HL-60 (cell line): Measurements from ENCODE around the gene HEBP2.
A peak's percentile ranks its signal among the peaks of the same experiment; 100 is the strongest.

Source experiments
- DNase-seq, 2 experiments: peaks; one replicate each; pipeline ENCODE4 v3.0.0-alpha.2; 2010 to 2020; ENCODE audit warnings: low read depth in 1 of 2, low spot score in 1 of 2
- H3K27ac ChIP-seq: fragments of 250-450 bp; sonication (Bioruptor Pico); replicated peaks from 2 replicates; pipeline ENCODE4 v1.5.1; 2020; ENCODE audit warnings: mild to moderate bottlenecking, moderate library complexity
- H3K27me3 ChIP-seq: fragments of 250-450 bp; sonication (Bioruptor Pico); 2 replicates; pipeline ENCODE4 v1.5.1; 2021; ENCODE audit warnings: mild to moderate bottlenecking, moderate library complexity; ENCODE audit not compliant: insufficient read depth, poor library complexity, severe bottlenecking
- H3K4me3 ChIP-seq: replicated peaks from 2 replicates; pipeline ENCODE4 v1.5.1; 2011; ENCODE audit warnings: mild to moderate bottlenecking, control low read depth, low read length; ENCODE audit not compliant: insufficient read depth
- CTCF ChIP-seq: IDR thresholded peaks from one replicate; pipeline ENCODE4 v1.5.1; 2011; ENCODE audit warnings: low read length, control low read depth, inconsistent platforms; ENCODE audit not compliant: insufficient read depth
- GABPA ChIP-seq: IDR thresholded peaks from 2 replicates; pipeline ENCODE4 v1.6.1; 2012; ENCODE audit warnings: low read depth
- POLR2AphosphoS5 ChIP-seq: IDR thresholded peaks from 2 replicates; pipeline ENCODE4 v1.6.1; 2012; ENCODE audit warnings: low read depth
- SPI1 ChIP-seq: IDR thresholded peaks from 2 replicates; pipeline ENCODE4 v1.6.1; 2012; ENCODE audit warnings: low read depth, mild to moderate bottlenecking, borderline replicate concordance
- TF ChIP-seq, protein P1 (sequence below): IDR thresholded peaks from 2 replicates; pipeline ENCODE4 v1.6.1; 2012; ENCODE audit warnings: low read depth; ENCODE audit not compliant: insufficient replicate concordance

The HEBP2 gene

GRCh38 chr6:138405816-138406413 is 1.9 kb downstream of the HEBP2 start:
- Histone ChIP-seq H3K27ac (no peak overlapping the region), H3K27me3 (no peaks in the 10 kb centered on the region), H3K4me3 (no peak overlapping the region)
- no peak for DNase-seq
- TF ChIP-seq GABPA, result no peak
- no peak for TF ChIP-seq CTCF
- TF ChIP-seq, protein P1, sequence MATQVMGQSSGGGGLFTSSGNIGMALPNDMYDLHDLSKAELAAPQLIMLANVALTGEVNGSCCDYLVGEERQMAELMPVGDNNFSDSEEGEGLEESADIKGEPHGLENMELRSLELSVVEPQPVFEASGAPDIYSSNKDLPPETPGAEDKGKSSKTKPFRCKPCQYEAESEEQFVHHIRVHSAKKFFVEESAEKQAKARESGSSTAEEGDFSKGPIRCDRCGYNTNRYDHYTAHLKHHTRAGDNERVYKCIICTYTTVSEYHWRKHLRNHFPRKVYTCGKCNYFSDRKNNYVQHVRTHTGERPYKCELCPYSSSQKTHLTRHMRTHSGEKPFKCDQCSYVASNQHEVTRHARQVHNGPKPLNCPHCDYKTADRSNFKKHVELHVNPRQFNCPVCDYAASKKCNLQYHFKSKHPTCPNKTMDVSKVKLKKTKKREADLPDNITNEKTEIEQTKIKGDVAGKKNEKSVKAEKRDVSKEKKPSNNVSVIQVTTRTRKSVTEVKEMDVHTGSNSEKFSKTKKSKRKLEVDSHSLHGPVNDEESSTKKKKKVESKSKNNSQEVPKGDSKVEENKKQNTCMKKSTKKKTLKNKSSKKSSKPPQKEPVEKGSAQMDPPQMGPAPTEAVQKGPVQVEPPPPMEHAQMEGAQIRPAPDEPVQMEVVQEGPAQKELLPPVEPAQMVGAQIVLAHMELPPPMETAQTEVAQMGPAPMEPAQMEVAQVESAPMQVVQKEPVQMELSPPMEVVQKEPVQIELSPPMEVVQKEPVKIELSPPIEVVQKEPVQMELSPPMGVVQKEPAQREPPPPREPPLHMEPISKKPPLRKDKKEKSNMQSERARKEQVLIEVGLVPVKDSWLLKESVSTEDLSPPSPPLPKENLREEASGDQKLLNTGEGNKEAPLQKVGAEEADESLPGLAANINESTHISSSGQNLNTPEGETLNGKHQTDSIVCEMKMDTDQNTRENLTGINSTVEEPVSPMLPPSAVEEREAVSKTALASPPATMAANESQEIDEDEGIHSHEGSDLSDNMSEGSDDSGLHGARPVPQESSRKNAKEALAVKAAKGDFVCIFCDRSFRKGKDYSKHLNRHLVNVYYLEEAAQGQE, result no peak
- no peak for TF ChIP-seq SPI1
- no peak for TF ChIP-seq POLR2AphosphoS5

GRCh38 chr6:138406443-138406842 is 2.4 kb downstream of the HEBP2 start:
- H3K4me3 ChIP-seq, result no peak overlapping the region
- no peak overlapping the region for H3K27ac ChIP-seq
- DNase-seq, result peak in 1 of 2 experiments; percentile 30
- TF ChIP-seq, protein P1, result no peak
- TF ChIP-seq POLR2AphosphoS5 (no peak), GABPA (no peak), CTCF (no peak), SPI1 (no peak)
- no peaks in the 10 kb centered on the region for H3K27me3 ChIP-seq

DNA sequence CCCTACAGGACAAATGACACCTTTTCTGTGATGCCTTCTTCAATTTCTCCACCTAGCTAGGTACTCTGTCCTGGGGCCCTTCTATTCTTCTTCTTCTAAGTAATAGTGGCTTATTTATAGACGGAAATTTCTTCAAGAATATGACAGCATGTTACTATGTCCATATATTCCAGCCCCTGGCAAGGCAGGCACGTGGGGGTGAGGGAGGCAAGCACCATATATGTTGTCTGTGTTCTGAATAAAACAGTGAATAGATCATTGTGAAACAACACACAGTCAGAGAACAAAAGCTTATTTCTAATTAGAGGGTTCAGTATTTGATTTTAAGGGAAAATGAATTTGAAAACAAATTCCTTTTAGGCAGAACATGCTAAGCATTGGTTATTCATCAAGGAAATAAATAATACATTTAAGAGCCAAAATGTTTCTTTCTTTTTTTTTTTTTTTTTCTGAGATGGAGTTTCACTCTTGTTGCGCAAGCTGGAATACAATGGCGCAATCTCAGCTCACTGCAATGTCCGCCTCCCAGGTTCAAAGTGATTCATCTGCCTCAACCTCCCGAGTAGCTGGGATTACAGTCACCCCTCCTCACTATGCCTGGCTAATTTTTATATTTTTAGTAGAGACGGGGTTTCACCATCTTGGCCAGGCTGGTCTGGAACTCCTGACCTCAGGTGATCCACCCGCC is 6.2 kb downstream of the HEBP2 start:
- Histone ChIP-seq H3K4me3 (no peak overlapping the region), H3K27me3 (no peaks in the 10 kb centered on the region), H3K27ac (no peak overlapping the region)
- peak; percentile 36 to 60 for DNase-seq
- TF ChIP-seq SPI1, result no peak
- TF ChIP-seq GABPA, result no peak
- TF ChIP-seq, protein P1, result no peak
- TF ChIP-seq CTCF, result no peak
- no peak for TF ChIP-seq POLR2AphosphoS5
